K562 (cell line): ENCODE results near the gene SLC4A2. TPM values are rescaled to one million over a fixed set of nuclear protein-coding genes. Genes with fewer than 3 reads are reported as not detected.

Source experiments
- CHD7 ChIP-seq: fragments of 200-600 bp; sonication (generic); IDR thresholded peaks from one replicate; pipeline ENCODE4 v1.6.1; 2012; ENCODE audit warnings: mild to moderate bottlenecking, low read depth, low read length, inconsistent platforms
- ELF2 ChIP-seq: fragments of 250-450 bp; sonication (Bioruptor Pico); IDR thresholded peaks from 2 replicates; pipeline ENCODE4 v1.5.0; 2021; ENCODE audit warnings: mild to moderate bottlenecking
- FOXK2 ChIP-seq, 2 experiments: fragments of 450-650 bp; IDR thresholded peaks in 1 of 2; conservative IDR thresholded peaks in 1 of 2; 2 replicates each; pipeline ENCODE4 v1.6.1; 2016; ENCODE audit warnings: low read depth in 2 of 2, mild to moderate bottlenecking in 1 of 2
- FOXP4 ChIP-seq: sonication (generic); formaldehyde crosslinking; IDR thresholded peaks from 2 replicates; pipeline ENCODE4 v1.8.0; 2022; ENCODE audit warnings: mild to moderate bottlenecking, missing genetic modification reagents, borderline replicate concordance
- KDM1A ChIP-seq, 2 experiments: fragments of 450-650 bp; IDR thresholded peaks; 2 replicates each; pipeline ENCODE4 v1.6.1; 2016; ENCODE audit warnings: mild to moderate bottlenecking in 2 of 2
- TAL1 ChIP-seq: fragments of 450-650 bp; IDR thresholded peaks from 2 replicates; pipeline ENCODE4 v1.6.1; 2016; ENCODE audit warnings: mild to moderate bottlenecking
- TCFL5 ChIP-seq: fragments of 250-450 bp; sonication (Bioruptor Pico); conservative IDR thresholded peaks from 2 replicates; pipeline ENCODE4 v1.6.1; 2021; ENCODE audit warnings: mild to moderate bottlenecking, moderate library complexity, matching md5 sums
- ZNF263 ChIP-seq: sonication (generic); formaldehyde crosslinking; IDR thresholded peaks from 2 replicates; pipeline ENCODE4 v1.8.0; 2022; ENCODE audit warnings: mild to moderate bottlenecking, missing genetic modification reagents, borderline replicate concordance
- ZNF280B ChIP-seq: fragments of 250-450 bp; sonication (Bioruptor Pico); IDR thresholded peaks from 2 replicates; pipeline ENCODE4 v1.5.1; 2021; ENCODE audit warnings: mild to moderate bottlenecking
- ZNF507 ChIP-seq: conservative IDR thresholded peaks from 2 replicates; pipeline ENCODE4 v1.6.1; 2017; ENCODE audit warnings: missing genetic modification characterization, missing compliant biosample characterization
- ZNF551 ChIP-seq: fragments of 250-450 bp; sonication (Bioruptor Pico); IDR thresholded peaks from 2 replicates; pipeline ENCODE4 v1.5.0; 2021; ENCODE audit warnings: mild to moderate bottlenecking, moderate library complexity
- polyA plus RNA-seq, 8 experiments: library from polyadenylated mRNA; depleted of rRNA in 4 of 8; stranded (reverse) in 5 of 8; unstranded in 3 of 8; fragments of >200 nt; fragmentation: Nextera tagmentation in 2 of 8; fragmentation: Illumina TruSeq in 1 of 8; extraction: Ambion mirVana in 2 of 8; extraction: Trizol in 1 of 8; gene quantifications; 2 replicates each; pipeline versions ENCODE4 v1.2.1 to v1.2.3, GENCODE V29; 2011 to 2014; ENCODE audit warnings: inconsistent platforms in 1 of 8, missing spikeins in 1 of 8
- total RNA-seq, 7 experiments: library from RNA; depleted of rRNA in 6 of 7; stranded (reverse); fragments of >200 nt in 6 of 7; fragmentation: Illumina TruSeq in 2 of 7; extraction: Trizol in 2 of 7; gene quantifications; 2 replicates each; pipeline versions ENCODE4 v1.2.1 to v1.2.3, GENCODE V29; 2011 to 2021; ENCODE audit warnings: low replicate concordance in 1 of 7

The SLC4A2 gene
- total and polyA plus RNA-seq, 9 of the 15 experiments (the other 6 are each of a cell fraction or from before 2014, with no cell fraction given) = 11.4 to 375 (median 130) TPM

- TF ChIP-seq ZNF280B (no peak), ELF2 (CRISPR knock-in tag) (no peak), FOXK2 (conservative IDR thresholded peaks at IDR 0.05 in 1 of 2, IDR thresholded peaks at IDR 0.05 in 1 of 2; ENCODE audit: low read depth in 2 of 2) (no peak), ZNF507 (tag) (no peak), FOXP4 (CRISPR knock-in tag) (no peak), CHD7 (no peak), KDM1A (IDR thresholded peaks at IDR 0.05) (no peak), ZNF551 (CRISPR knock-in tag) (no peak), ZNF263 (CRISPR knock-in tag) (no peak), TCFL5 (CRISPR knock-in tag) (no peak), TAL1 (no peak)
Observed at GRCh38 chr7:151094675-151095074, 35.3 kb downstream of the SLC4A2 start (continued).
